Neural crest cell (in vitro differentiated cells): Measurements from ENCODE around the gene RNF212. TPM values are rescaled to one million over a fixed set of nuclear protein-coding genes. Genes with fewer than 3 reads are reported as not detected.
A peak's percentile ranks its signal among the peaks of the same experiment; 100 is the strongest.

ENCODE experiments used
- DNase-seq: peaks from one replicate; pipeline ENCODE4 v3.0.0; 2021; ENCODE audit warnings: low read depth, mixed read lengths, low spot score
- H3K27ac Mint-ChIP-seq: one replicate; pipeline ENCODE4 v1.8.0; 2021; ENCODE audit warnings: mild to moderate bottlenecking, mixed read lengths; ENCODE audit not compliant: unreplicated experiment
- H3K27me3 Mint-ChIP-seq: 2 replicates; pipeline ENCODE4 v1.8.0; 2021; ENCODE audit warnings: low read depth, mild to moderate bottlenecking, mixed read lengths
- H3K36me3 Mint-ChIP-seq: 2 replicates; pipeline ENCODE4 v1.8.0; 2021; ENCODE audit warnings: low read depth, mild to moderate bottlenecking, mixed read lengths
- H3K4me1 Mint-ChIP-seq: 2 replicates; pipeline ENCODE4 v1.8.0; 2021; ENCODE audit warnings: mixed read lengths
- H3K4me3 Mint-ChIP-seq: one replicate; pipeline ENCODE4 v1.8.0; 2021; ENCODE audit warnings: mild to moderate bottlenecking, mixed read lengths
- H3K9me3 Mint-ChIP-seq: 2 replicates; pipeline ENCODE4 v1.8.0; 2021; ENCODE audit warnings: mixed read lengths
- total RNA-seq: library from RNA; stranded (reverse); gene quantifications from 2 replicates; pipeline ENCODE4 v1.2.1, GENCODE V29; 2021
- TF ChIP-seq, protein P1 (sequence below): fragments of 200-600 bp; sonication (generic); conservative IDR thresholded peaks from 2 replicates; pipeline ENCODE4 v1.5.0; 2021; ENCODE audit warnings: antibody characterized with exemption, mild to moderate bottlenecking

Gene RNF212
- total RNA-seq, 1 donor from 2014 or later: 2.7 TPM

DNA sequence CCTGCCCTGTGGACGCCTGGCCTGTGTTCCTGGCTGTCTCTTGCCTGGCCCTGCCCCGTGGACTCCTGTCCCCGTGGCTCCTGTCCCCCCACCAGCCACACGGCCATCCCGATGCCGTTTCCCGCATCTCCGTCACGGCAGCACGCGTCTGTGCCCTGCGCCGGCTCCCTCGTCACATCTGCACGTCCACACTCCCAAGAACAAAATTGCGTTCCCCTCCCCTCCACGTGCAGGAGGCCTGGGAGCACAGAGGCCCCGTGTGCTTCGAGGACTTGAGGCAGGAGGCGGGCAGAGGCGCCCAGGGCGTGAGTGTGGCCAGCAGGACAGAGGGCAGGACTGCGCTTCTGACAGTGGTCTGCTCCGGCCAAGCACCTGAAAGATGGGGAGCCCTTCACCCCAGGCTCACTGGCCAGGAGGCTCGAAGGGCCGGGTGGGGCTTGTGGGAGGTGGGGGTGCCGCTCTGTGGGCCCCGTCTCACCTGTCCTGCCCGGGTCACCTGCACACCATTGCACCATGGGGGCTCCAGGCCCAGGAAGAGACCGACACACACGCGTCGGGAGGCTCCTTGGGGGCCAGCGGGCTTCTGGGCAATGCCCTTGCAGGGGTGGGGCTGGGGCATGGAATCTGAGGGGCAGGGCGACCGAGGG lies 84.7 kb downstream of the RNF212 start:
- peaks cover 12% of the 10 kb centered on the region for H3K36me3 Mint-ChIP-seq
- no peak overlapping the region for H3K4me3 Mint-ChIP-seq
- H3K27ac Mint-ChIP-seq: no peak overlapping the region
- no peak for DNase-seq
- no peaks in the 10 kb centered on the region for H3K9me3 Mint-ChIP-seq
- no peaks in the 10 kb centered on the region for H3K27me3 Mint-ChIP-seq
- TF ChIP-seq, protein P1, sequence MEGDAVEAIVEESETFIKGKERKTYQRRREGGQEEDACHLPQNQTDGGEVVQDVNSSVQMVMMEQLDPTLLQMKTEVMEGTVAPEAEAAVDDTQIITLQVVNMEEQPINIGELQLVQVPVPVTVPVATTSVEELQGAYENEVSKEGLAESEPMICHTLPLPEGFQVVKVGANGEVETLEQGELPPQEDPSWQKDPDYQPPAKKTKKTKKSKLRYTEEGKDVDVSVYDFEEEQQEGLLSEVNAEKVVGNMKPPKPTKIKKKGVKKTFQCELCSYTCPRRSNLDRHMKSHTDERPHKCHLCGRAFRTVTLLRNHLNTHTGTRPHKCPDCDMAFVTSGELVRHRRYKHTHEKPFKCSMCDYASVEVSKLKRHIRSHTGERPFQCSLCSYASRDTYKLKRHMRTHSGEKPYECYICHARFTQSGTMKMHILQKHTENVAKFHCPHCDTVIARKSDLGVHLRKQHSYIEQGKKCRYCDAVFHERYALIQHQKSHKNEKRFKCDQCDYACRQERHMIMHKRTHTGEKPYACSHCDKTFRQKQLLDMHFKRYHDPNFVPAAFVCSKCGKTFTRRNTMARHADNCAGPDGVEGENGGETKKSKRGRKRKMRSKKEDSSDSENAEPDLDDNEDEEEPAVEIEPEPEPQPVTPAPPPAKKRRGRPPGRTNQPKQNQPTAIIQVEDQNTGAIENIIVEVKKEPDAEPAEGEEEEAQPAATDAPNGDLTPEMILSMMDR: no peak
- H3K4me1 Mint-ChIP-seq: peaks cover 13% of the 10 kb centered on the region

DNA sequence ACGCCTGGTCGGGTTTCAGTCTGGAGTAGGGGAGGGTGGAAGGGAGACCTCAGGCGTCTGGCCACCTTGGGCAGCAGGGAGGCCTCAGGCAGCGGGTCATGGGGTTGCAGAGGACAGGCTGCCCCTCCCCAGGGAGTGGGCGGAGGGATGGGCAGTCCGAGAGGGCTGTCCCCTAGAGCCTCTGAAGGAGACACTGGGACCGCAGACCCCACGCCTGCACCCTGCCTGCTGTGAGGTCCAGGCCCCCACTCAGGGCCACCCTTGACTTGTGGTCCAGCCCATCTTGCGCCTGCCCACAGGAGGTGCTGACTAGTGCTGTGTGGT lies 85.5 kb downstream of the RNF212 start:
- DNase-seq: no peak
- no peaks in the 10 kb centered on the region for H3K9me3 Mint-ChIP-seq
- TF ChIP-seq, protein P1: no peak
- H3K4me1 Mint-ChIP-seq: peaks cover 13% of the 10 kb centered on the region
- H3K27ac Mint-ChIP-seq: peak overlapping the region; percentile 35
- no peak overlapping the region for H3K4me3 Mint-ChIP-seq
- peaks cover 12% of the 10 kb centered on the region for H3K36me3 Mint-ChIP-seq
- H3K27me3 Mint-ChIP-seq: no peaks in the 10 kb centered on the region

DNA sequence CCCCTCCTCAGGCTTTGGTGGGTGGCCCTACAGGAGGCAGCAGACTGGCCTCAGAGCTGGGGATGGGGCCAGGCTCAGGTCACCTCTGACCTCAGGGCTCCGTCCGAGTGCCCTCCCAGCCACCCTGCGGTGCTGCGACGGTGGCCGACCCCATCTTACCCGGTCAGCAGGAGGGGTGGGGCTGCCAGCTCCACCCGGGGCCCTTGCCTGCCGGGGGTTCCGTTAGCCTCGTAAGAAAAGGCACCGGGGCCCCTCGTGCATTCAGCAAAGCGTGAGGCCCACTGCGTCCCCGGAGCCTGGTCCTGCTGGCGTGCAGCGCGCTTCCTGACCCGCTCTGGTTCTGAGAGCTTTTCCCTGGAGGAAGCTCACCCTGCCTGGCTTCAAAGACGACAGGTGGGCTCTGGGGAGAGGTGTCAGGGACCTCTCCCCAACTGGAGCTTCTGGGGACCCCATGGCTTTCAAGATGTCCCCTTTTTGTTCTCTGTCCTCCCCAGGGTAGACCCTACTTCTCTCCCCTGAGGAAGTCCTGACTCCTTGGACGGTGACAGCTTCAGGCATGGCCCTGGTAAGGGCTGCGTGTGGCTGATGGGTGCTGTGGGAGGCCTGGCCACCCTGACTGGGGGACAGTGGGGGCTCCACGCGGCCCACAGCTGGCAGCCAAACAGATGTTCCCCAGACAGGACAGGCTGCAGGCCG lies 86.0 kb downstream of the RNF212 start:
- H3K27ac Mint-ChIP-seq: peak overlapping the region; percentile 35
- H3K4me3 Mint-ChIP-seq: no peak overlapping the region
- no peak for DNase-seq
- H3K36me3 Mint-ChIP-seq: peaks cover 12% of the 10 kb centered on the region
- no peaks in the 10 kb centered on the region for H3K9me3 Mint-ChIP-seq
- TF ChIP-seq, protein P1: no peak
- H3K4me1 Mint-ChIP-seq: peaks cover 13% of the 10 kb centered on the region
- H3K27me3 Mint-ChIP-seq: no peaks in the 10 kb centered on the region

DNA sequence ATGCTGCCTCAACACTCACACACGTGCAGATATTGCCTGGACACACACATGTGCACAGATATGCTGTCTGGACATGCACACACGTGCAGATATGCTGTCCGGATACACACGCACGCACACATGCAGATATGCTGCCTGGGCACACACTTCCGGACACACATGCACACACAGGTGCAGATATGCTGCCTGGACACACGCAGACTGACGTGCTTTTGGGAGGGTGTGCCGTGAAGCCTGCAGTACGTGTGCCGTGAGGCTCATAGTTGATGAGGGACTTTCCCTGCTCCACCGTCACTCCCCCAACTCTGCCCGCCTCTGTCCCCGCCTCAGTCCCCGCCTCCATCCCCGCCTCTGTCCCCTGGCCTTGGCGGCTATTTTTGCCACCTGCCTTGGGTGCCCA lies 87.2 kb downstream of the RNF212 start:
- H3K36me3 Mint-ChIP-seq: peaks cover 12% of the 10 kb centered on the region
- H3K4me1 Mint-ChIP-seq: peaks cover 13% of the 10 kb centered on the region
- TF ChIP-seq, protein P1: no peak
- no peaks in the 10 kb centered on the region for H3K27me3 Mint-ChIP-seq
- H3K9me3 Mint-ChIP-seq: no peaks in the 10 kb centered on the region
- no peak overlapping the region for H3K27ac Mint-ChIP-seq
- no peak overlapping the region for H3K4me3 Mint-ChIP-seq
- DNase-seq: no peak

DNA sequence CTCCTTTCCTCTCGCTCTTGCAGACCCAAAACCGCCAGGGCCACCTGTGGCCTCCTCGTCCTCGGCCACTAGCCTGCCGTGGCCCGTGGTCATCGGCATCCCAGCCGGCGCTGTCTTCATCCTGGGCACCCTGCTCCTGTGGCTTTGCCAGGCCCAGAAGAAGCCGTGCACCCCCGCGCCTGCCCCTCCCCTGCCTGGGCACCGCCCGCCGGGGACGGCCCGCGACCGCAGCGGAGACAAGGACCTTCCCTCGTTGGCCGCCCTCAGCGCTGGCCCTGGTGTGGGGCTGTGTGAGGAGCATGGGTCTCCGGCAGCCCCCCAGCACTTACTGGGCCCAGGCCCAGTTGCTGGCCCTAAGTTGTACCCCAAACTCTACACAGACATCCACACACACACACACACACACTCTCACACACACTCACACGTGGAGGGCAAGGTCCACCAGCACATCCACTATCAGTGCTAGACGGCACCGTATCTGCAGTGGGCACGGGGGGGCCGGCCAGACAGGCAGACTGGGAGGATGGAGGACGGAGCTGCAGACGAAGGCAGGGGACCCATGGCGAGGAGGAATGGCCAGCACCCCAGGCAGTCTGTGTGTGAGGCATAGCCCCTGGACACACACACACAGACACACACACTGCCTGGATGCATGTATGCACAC lies 88.3 kb downstream of the RNF212 start:
- H3K27me3 Mint-ChIP-seq: no peaks in the 10 kb centered on the region
- H3K27ac Mint-ChIP-seq: no peak overlapping the region
- TF ChIP-seq, protein P1: no peak
- no peak overlapping the region for H3K4me3 Mint-ChIP-seq
- no peak for DNase-seq
- peaks cover 13% of the 10 kb centered on the region for H3K4me1 Mint-ChIP-seq
- no peaks in the 10 kb centered on the region for H3K9me3 Mint-ChIP-seq
- H3K36me3 Mint-ChIP-seq: peaks cover 12% of the 10 kb centered on the region
